ENCODE results near the gene SH2D7. TPM values are rescaled to one million over a fixed set of nuclear protein-coding genes. Genes with fewer than 3 reads are reported as not detected.

SH2D7 gene
- polyA plus RNA-seq, 1 donor (not counting 4 experiments of a cell fraction or from before 2014, with no cell fraction given), result not detected

DNA sequence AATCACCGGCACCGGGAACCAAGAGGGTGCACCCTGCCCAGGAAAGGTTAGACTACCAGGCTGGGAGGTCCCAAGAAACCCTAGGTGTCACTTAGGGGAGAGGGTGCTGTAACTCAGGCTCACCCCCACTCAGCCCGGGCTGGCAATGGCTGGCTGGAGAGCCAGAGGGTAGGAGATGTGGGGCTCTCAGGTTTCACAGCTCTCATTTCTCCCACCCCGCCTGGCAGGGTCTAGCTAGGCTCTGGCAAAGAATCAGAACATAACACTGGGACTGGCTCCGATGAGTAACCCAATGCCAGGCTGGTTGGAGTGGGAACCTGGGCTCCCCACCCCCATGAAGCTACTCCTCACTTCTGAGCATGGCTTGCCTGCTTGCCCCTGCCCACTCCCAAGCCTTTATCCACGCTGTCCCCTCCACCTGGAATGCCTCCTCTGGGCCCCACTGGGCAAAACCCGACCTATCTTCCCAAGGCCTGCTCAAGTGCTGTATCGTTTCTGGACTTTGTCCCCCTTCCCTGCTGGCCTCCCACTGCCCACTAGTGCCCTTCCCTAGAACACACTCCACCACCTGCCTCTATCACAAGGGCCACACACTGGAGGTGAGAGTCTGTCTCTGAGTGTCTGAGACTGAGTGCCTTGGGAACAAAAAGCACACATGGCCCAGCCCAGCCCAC, 36.9 kb downstream of the SH2D7 start:
- no peak overlapping the region for H3K27ac ChIP-seq (ENCODE audit: control insufficient read depth, insufficient read depth, low read length)
- no peaks in the 10 kb centered on the region for H4K20me1 ChIP-seq (ENCODE audit: control insufficient read depth, extremely low read depth, insufficient read depth, low read length)
- H3K4me1 ChIP-seq (ENCODE audit: control insufficient read depth, extremely low read depth, insufficient read depth, low read length), result peaks cover 28% of the 10 kb centered on the region
- no peak for TF ChIP-seq EZH2 (IDR thresholded peaks at IDR 0.05; ENCODE audit: low read length)
- TF ChIP-seq, protein P1, sequence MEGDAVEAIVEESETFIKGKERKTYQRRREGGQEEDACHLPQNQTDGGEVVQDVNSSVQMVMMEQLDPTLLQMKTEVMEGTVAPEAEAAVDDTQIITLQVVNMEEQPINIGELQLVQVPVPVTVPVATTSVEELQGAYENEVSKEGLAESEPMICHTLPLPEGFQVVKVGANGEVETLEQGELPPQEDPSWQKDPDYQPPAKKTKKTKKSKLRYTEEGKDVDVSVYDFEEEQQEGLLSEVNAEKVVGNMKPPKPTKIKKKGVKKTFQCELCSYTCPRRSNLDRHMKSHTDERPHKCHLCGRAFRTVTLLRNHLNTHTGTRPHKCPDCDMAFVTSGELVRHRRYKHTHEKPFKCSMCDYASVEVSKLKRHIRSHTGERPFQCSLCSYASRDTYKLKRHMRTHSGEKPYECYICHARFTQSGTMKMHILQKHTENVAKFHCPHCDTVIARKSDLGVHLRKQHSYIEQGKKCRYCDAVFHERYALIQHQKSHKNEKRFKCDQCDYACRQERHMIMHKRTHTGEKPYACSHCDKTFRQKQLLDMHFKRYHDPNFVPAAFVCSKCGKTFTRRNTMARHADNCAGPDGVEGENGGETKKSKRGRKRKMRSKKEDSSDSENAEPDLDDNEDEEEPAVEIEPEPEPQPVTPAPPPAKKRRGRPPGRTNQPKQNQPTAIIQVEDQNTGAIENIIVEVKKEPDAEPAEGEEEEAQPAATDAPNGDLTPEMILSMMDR (optimal IDR thresholded peaks at IDR 0.05 in 1 of 3, IDR thresholded peaks at IDR 0.05 in 1 of 3, conservative IDR thresholded peaks at IDR 0.05 in 1 of 3; ENCODE audit: extremely low read depth in 1 of 3, insufficient read depth in 2 of 3, low read length in 3 of 3), result no peak
- no peaks in the 10 kb centered on the region for H3K36me3 ChIP-seq (ENCODE audit: control insufficient read depth in 2 of 2, extremely low read depth in 1 of 2, insufficient read depth in 2 of 2, low read length in 2 of 2)
- no peak overlapping the region for H2AFZ ChIP-seq (ENCODE audit: control insufficient read depth, low read length)
- no peak overlapping the region for H3K9ac ChIP-seq (ENCODE audit: control insufficient read depth, extremely low read depth, insufficient read depth, low read length)
- H3K27me3 ChIP-seq (ENCODE audit: control insufficient read depth, extremely low read depth, insufficient read depth, low read length), result no peaks in the 10 kb centered on the region
- no peaks in the 10 kb centered on the region for H3K9me3 ChIP-seq (ENCODE audit: control insufficient read depth, low read depth, low read length)
- DNase-seq (ENCODE audit: low read depth, low spot score), result no peak
- H3K79me2 ChIP-seq (ENCODE audit: control insufficient read depth, insufficient read depth, low read length), result no peaks in the 10 kb centered on the region
- no peak for FAIRE-seq
- no peak overlapping the region for H3K4me2 ChIP-seq (ENCODE audit: control insufficient read depth, extremely low read depth, insufficient read depth, low read depth, low read length)
- H3K4me3 ChIP-seq (ENCODE audit: control insufficient read depth in 2 of 3, extremely low read depth in 1 of 3, insufficient read depth in 2 of 3, low read depth in 1 of 3, low read length in 3 of 3), result no peak overlapping the region
- no peaks in the 10 kb centered on the region for H3K9me1 ChIP-seq (ENCODE audit: control insufficient read depth, extremely low read depth, insufficient read depth, low read length)
- dilution Hi-C loops (cut with MboI; ENCODE audit: extremely low pct_ligation_motif_present, low sequenced_read_pairs), result no loop called here

DNA sequence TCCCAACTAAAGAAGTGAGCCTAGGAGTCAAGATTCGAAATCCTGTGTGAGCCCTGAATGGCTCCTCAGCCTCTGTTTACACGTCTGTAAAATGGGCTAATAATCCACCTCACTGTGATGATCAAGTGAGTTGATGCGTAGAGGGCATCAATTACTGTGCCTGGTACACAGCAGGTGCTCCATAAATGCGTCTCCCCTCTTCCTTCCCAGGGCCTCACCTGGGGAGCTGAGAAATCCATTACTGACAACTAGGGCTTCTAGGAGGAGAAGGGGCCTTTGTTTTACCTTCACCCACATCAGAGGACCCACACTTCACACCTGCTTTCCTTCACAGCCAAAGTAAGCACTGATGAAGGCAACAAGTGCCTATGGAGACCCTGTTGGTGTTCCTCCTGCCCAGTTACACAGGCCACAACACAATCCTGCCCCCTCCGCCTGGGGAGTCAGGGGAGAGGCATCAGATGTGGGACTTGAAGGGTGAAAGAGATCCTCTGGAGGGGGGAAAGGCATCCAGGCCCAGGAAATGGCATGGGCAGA, 37.5 kb downstream of the SH2D7 start:
- dilution Hi-C loops (cut with MboI; ENCODE audit: extremely low pct_ligation_motif_present, low sequenced_read_pairs), result no loop called here
- H3K36me3 ChIP-seq (ENCODE audit: control insufficient read depth in 2 of 2, extremely low read depth in 1 of 2, insufficient read depth in 2 of 2, low read length in 2 of 2), result no peaks in the 10 kb centered on the region
- H3K4me1 ChIP-seq (ENCODE audit: control insufficient read depth, extremely low read depth, insufficient read depth, low read length), result peaks cover 33% of the 10 kb centered on the region
- H2AFZ ChIP-seq (ENCODE audit: control insufficient read depth, low read length), result no peak overlapping the region
- no peaks in the 10 kb centered on the region for H3K27me3 ChIP-seq (ENCODE audit: control insufficient read depth, extremely low read depth, insufficient read depth, low read length)
- no peaks in the 10 kb centered on the region for H4K20me1 ChIP-seq (ENCODE audit: control insufficient read depth, extremely low read depth, insufficient read depth, low read length)
- FAIRE-seq, result no peak
- no peaks in the 10 kb centered on the region for H3K79me2 ChIP-seq (ENCODE audit: control insufficient read depth, insufficient read depth, low read length)
- no peak overlapping the region for H3K4me3 ChIP-seq (ENCODE audit: control insufficient read depth in 2 of 3, extremely low read depth in 1 of 3, insufficient read depth in 2 of 3, low read depth in 1 of 3, low read length in 3 of 3)
- no peaks in the 10 kb centered on the region for H3K9me3 ChIP-seq (ENCODE audit: control insufficient read depth, low read depth, low read length)
- no peak overlapping the region for H3K4me2 ChIP-seq (ENCODE audit: control insufficient read depth, extremely low read depth, insufficient read depth, low read depth, low read length)
- DNase-seq (ENCODE audit: low read depth, low spot score), result no peak
- H3K9me1 ChIP-seq (ENCODE audit: control insufficient read depth, extremely low read depth, insufficient read depth, low read length), result no peaks in the 10 kb centered on the region
- no peak overlapping the region for H3K9ac ChIP-seq (ENCODE audit: control insufficient read depth, extremely low read depth, insufficient read depth, low read length)
- no peak for TF ChIP-seq EZH2 (IDR thresholded peaks at IDR 0.05; ENCODE audit: low read length)
- TF ChIP-seq, protein P1 (optimal IDR thresholded peaks at IDR 0.05 in 1 of 3, IDR thresholded peaks at IDR 0.05 in 1 of 3, conservative IDR thresholded peaks at IDR 0.05 in 1 of 3; ENCODE audit: extremely low read depth in 1 of 3, insufficient read depth in 2 of 3, low read length in 3 of 3), result no peak
- no peak overlapping the region for H3K27ac ChIP-seq (ENCODE audit: control insufficient read depth, insufficient read depth, low read length)

Measured in keratinocyte (primary cell).